K562 (cell line): ENCODE measurements around the gene THOC7. TPM values are rescaled to one million over a fixed set of nuclear protein-coding genes. Genes with fewer than 3 reads are reported as not detected.

Experiments used
- ATAC-seq: fragments of 200-7000 bp; cut with Tn5 transposase; 3 replicates; pipeline ENCODE4 v1.9.1; 2020; ENCODE audit warnings: moderate library complexity
- BruUV-seq: library from RNA; stranded (reverse); fragments of 400-500 nt; replicated peaks from 2 replicates; lab custom pipeline; 2021; lab: Mats Ljungman, UMichigan
- CTCF ChIA-PET: fragments of 300-600 bp; formaldehyde crosslinking; extraction: SDS; loops from one replicate; lab custom pipeline; 2021; ENCODE audit warnings: low intra/inter-chr PET ratio; lab: Yijun Ruan, JAX
- POLR2A ChIA-PET: fragments of 300-600, 350-650 bp; sonication (Branson Sonifier 250); formaldehyde crosslinking; extraction: SDS; loops from one replicate; lab custom pipeline; 2021; ENCODE audit warnings: antibody characterized with exemption, inconsistent platforms; lab: Yijun Ruan, JAX
- DNase-seq, 4 experiments: peaks; one replicate each; pipeline versions ENCODE4 v3.0.0 to v3.0.0-alpha.2; 2011 to 2018; ENCODE audit warnings: low spot score in 3 of 4, mixed read lengths in 3 of 4; ENCODE audit errors: extremely low read depth in 1 of 4
- FAIRE-seq: peaks from 2 replicates; lab custom pipeline; 2011; peaks lifted over from hg19 to GRCh38; lab: Jason Lieb, UNC
- H2AFZ ChIP-seq: 2 replicates; pipeline ENCODE4 v1.6.0; 2011; ENCODE audit warnings: low read depth, low read length, control low read depth, inconsistent platforms
- H3K27ac ChIP-seq: fragments of 200-600 bp; 3 replicates; pipeline ENCODE4 v1.8.0; 2011; ENCODE audit warnings: low read depth, mild to moderate bottlenecking, control low read depth, inconsistent platforms, low read length, moderate library complexity, mixed read lengths; ENCODE audit errors: extremely low read depth
- H3K27me3 ChIP-seq, 2 experiments: fragments of 300-600 bp in 1 of 2; 2 replicates in 1 of 2; 3 replicates in 1 of 2; pipeline versions ENCODE4 v1.6.0 to v1.8.0; 2011; ENCODE audit warnings: inconsistent platforms in 2 of 2, low read length in 2 of 2, mild to moderate bottlenecking in 1 of 2, mixed read lengths in 1 of 2, moderate library complexity in 1 of 2; ENCODE audit not compliant: control insufficient read depth in 2 of 2, insufficient read depth in 2 of 2
- H3K36me3 ChIP-seq: fragments of 300-600 bp; 3 replicates; pipeline ENCODE4 v1.8.0; 2011; ENCODE audit warnings: mild to moderate bottlenecking, low read length, inconsistent platforms; ENCODE audit not compliant: control insufficient read depth, insufficient read depth
- H3K4me1 ChIP-seq, 2 experiments: fragments of 200-600 bp in 1 of 2; replicated peaks in 1 of 2; 2 replicates in 1 of 2; 3 replicates in 1 of 2; pipeline versions ENCODE4 v1.5.1 to v1.8.0; 2011; ENCODE audit warnings: inconsistent platforms in 2 of 2, low read length in 2 of 2, mild to moderate bottlenecking in 1 of 2, mixed read lengths in 1 of 2, moderate library complexity in 1 of 2; ENCODE audit not compliant: control insufficient read depth in 2 of 2, insufficient read depth in 2 of 2
- H3K4me2 ChIP-seq: 2 replicates; pipeline ENCODE4 v1.6.1; 2011; ENCODE audit warnings: low read length, control low read depth, inconsistent platforms, mixed read lengths; ENCODE audit not compliant: insufficient read depth
- H3K4me3 ChIP-seq: fragments of 200-600 bp; sonication (generic), shearing (Covaris generic); 2 replicates; pipeline ENCODE4 v1.5.1; 2016; ENCODE audit warnings: control low read depth, inconsistent platforms
- H3K79me2 ChIP-seq: fragments of 200-600 bp; 3 replicates; pipeline ENCODE4 v1.8.0; 2011; ENCODE audit warnings: low read length, inconsistent platforms; ENCODE audit not compliant: control insufficient read depth, insufficient read depth
- H3K9ac ChIP-seq, 2 experiments: 2 replicates each; pipeline versions ENCODE4 v1.6.0 to v1.6.1; 2011; ENCODE audit warnings: low read depth in 2 of 2, low read length in 2 of 2, control low read depth in 1 of 2, inconsistent platforms in 1 of 2, mild to moderate bottlenecking in 1 of 2, mixed read lengths in 1 of 2; ENCODE audit not compliant: insufficient read depth in 1 of 2
- H3K9me1 ChIP-seq: one replicate; pipeline ENCODE4 v1.6.0; 2011; ENCODE audit warnings: inconsistent platforms, mild to moderate bottlenecking, low read length, moderate library complexity; ENCODE audit not compliant: control insufficient read depth, insufficient read depth
- H3K9me3 ChIP-seq: replicated peaks from 2 replicates; pipeline ENCODE4 v1.5.1; 2011; ENCODE audit warnings: low read depth, low read length, inconsistent platforms; ENCODE audit not compliant: control insufficient read depth, insufficient read depth
- H4K20me1 ChIP-seq: replicated peaks from 2 replicates; pipeline ENCODE4 v1.6.1; 2011; ENCODE audit warnings: low read length, inconsistent platforms, mixed read lengths; ENCODE audit not compliant: control insufficient read depth, insufficient read depth
- CREB3L1 ChIP-seq: fragments of 450-650 bp; IDR thresholded peaks from 2 replicates; pipeline ENCODE4 v1.6.1; 2014; ENCODE audit warnings: low read depth, mild to moderate bottlenecking, moderate library complexity, borderline replicate concordance
- MGA ChIP-seq: fragments of 450-650 bp; IDR thresholded peaks from 2 replicates; pipeline ENCODE4 v1.6.1; 2016; ENCODE audit warnings: mild to moderate bottlenecking, moderate library complexity
- MYC ChIP-seq, 2 experiments: fragments of 250-450 bp in 1 of 2; sonication (Bioruptor Pico) in 1 of 2; IDR thresholded peaks; 2 replicates each; pipeline versions ENCODE4 v1.5.1 to v1.6.1; 2012 to 2021; ENCODE audit warnings: low read depth in 2 of 2, borderline replicate concordance in 1 of 2, improper control_type of control experiment in 1 of 2, low read length in 1 of 2, mild to moderate bottlenecking in 1 of 2, moderate library complexity in 1 of 2
- SNIP1 ChIP-seq: fragments of 450-650 bp; IDR thresholded peaks from 2 replicates; pipeline ENCODE4 v1.7.1; 2017; ENCODE audit warnings: low read depth, mild to moderate bottlenecking
- ZBED1 ChIP-seq: IDR thresholded peaks from 2 replicates; pipeline ENCODE4 v1.6.1; 2014
- ZKSCAN1 ChIP-seq: fragments of 150-350 bp; IDR thresholded peaks from 2 replicates; pipeline ENCODE4 v1.6.1; 2016; ENCODE audit warnings: low read depth, low read length
- WGBS: fragments of 100-300 bp; shearing (Covaris generic); methylation state at CpG from one replicate; pipeline ENCODE4 v1.1.6; 2016; ENCODE audit warnings: low coverage, mixed read lengths; ENCODE audit not compliant: insufficient coverage; ENCODE audit errors: missing lambda C conversion rate; 5-methylcytosine and 5-hydroxymethylcytosine counted together
- in situ Hi-C: fragments of 300-500 bp; cut with MboI; formaldehyde crosslinking; loops from 4 replicates; pipeline ENCODE4 v1.15.0; 2018; ENCODE audit warnings: inconsistent platforms, mixed read lengths
- intact Hi-C: fragments of 100-400 bp; cut with micrococcal nuclease; formaldehyde crosslinking; loops from 2 replicates; pipeline ENCODE4 v1.14.2; 2022
- polyA plus RNA-seq, 8 experiments: library from polyadenylated mRNA; depleted of rRNA in 4 of 8; stranded (reverse) in 5 of 8; unstranded in 3 of 8; fragments of >200 nt; fragmentation: Nextera tagmentation in 2 of 8; fragmentation: Illumina TruSeq in 1 of 8; extraction: Ambion mirVana in 2 of 8; extraction: Trizol in 1 of 8; gene quantifications; 2 replicates each; pipeline versions ENCODE4 v1.2.1 to v1.2.3, GENCODE V29; 2011 to 2014; ENCODE audit warnings: inconsistent platforms in 1 of 8, missing spikeins in 1 of 8
- total RNA-seq, 7 experiments: library from RNA; depleted of rRNA in 6 of 7; stranded (reverse); fragments of >200 nt in 6 of 7; fragmentation: Illumina TruSeq in 2 of 7; extraction: Trizol in 2 of 7; gene quantifications; 2 replicates each; pipeline versions ENCODE4 v1.2.1 to v1.2.3, GENCODE V29; 2011 to 2021; ENCODE audit warnings: low replicate concordance in 1 of 7
- TF ChIP-seq, protein P1 (sequence below): fragments of 450-650 bp; formaldehyde crosslinking; IDR thresholded peaks from 2 replicates; pipeline ENCODE4 v1.4.0; 2022; ENCODE audit warnings: missing genetic modification characterization

The THOC7 gene
- total and polyA plus RNA-seq, 9 of the 15 experiments (the other 6 are each of a cell fraction or from before 2014, with no cell fraction given): 56.5 to 129 (median 94.7) TPM

DNA sequence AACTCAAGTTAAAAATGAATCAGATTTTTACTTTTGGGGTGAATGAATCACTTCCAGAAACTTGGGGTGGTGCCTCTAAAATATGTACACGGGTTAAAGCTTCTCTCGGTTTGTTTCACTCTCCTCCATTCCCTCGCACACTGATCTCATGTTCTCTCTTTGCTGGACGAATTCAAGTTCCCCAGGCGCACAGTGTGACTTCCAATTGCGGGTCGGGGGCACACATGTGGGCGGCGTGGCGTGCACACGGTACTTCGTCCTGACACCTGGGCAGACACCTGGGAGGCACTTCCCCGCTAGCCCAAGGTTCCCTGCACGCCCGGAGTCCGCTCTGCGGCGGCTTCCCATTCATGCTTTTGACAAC, 47.9 kb upstream of the THOC7 start:
- Histone ChIP-seq H3K27me3 (no peaks in the 10 kb centered on the region), H4K20me1 (no peaks in the 10 kb centered on the region), H3K4me2 (peak overlapping the region; percentile 81), H3K9me1 (no peaks in the 10 kb centered on the region), H3K9ac (peak overlapping the region; percentile 67 to 95), H3K27ac (peak overlapping the region; percentile 88), H3K4me3 (peak overlapping the region; percentile 65), H2AFZ (peak overlapping the region; percentile 76), H3K79me2 (peaks cover 41% of the 10 kb centered on the region), H3K36me3 (peaks cover 25% of the 10 kb centered on the region; the same call in 2 of the 3 replicates), H3K9me3 (no peaks in the 10 kb centered on the region), H3K4me1 (peaks cover 9 to 13% of the 10 kb centered on the region in 2 experiments)
- intact Hi-C loops (loop anchor here (5.0 kb wide), 1 partner anchor 49 kb away; the partner anchor contains the start of genes ATXN7 and THOC7), in situ Hi-C loops (no loop called here)
- BruUV-seq: TSS peak; percentile 90
- WGBS: under 1% methylated on average over 16 of the region's 18 CpGs
- ChIA-PET CTCF (interaction anchor here (1.1 kb wide), 1 partner anchor 82 kb away, joined by 4 read pairs; no protein-coding TSS in a partner anchor), POLR2A (interaction anchor here (0.8 to 1.2 kb wide), 3 partner anchors 8 to 22 kb away, joined by 3 read pairs; no protein-coding TSS in a partner anchor)
- DNase-seq: peak in 2 of 4 experiments; percentile 8 to 17
- FAIRE-seq: no peak
- no peak for ATAC-seq
- TF ChIP-seq ZKSCAN1 (0 out of 2 replicates have a peak, but pooled peaks have one; percentile 27), SNIP1 (no peak), MYC (IDR thresholded peaks at IDR 0.05; ENCODE audit: low read depth, low read length) (0 out of 2 replicates have a peak, but pooled peaks have one; percentile 15), MYC (CRISPR knock-in tag; IDR thresholded peaks at IDR 0.05; ENCODE audit: borderline replicate concordance, low read depth) (no peak), CREB3L1 (0 out of 2 replicates have a peak, but pooled peaks have one; percentile 7), MGA (0 out of 2 replicates have a peak, but pooled peaks have one; percentile 22), ZBED1 (no peak)
- TF ChIP-seq, protein P1, sequence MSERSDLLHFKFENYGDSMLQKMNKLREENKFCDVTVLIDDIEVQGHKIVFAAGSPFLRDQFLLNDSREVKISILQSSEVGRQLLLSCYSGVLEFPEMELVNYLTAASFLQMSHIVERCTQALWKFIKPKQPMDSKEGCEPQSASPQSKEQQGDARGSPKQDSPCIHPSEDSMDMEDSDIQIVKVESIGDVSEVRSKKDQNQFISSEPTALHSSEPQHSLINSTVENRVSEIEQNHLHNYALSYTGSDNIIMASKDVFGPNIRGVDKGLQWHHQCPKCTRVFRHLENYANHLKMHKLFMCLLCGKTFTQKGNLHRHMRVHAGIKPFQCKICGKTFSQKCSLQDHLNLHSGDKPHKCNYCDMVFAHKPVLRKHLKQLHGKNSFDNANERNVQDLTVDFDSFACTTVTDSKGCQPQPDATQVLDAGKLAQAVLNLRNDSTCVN (CRISPR knock-in tag): no peak
